ENCODE measurements around the gene ARHGAP8. TPM values are rescaled to one million over a fixed set of nuclear protein-coding genes. Genes with fewer than 3 reads are reported as not detected.

Gene ARHGAP8
- total and polyA plus RNA-seq, 4 experiments from 2014 or later: 0.67 TPM; not detected in 3

DNA sequence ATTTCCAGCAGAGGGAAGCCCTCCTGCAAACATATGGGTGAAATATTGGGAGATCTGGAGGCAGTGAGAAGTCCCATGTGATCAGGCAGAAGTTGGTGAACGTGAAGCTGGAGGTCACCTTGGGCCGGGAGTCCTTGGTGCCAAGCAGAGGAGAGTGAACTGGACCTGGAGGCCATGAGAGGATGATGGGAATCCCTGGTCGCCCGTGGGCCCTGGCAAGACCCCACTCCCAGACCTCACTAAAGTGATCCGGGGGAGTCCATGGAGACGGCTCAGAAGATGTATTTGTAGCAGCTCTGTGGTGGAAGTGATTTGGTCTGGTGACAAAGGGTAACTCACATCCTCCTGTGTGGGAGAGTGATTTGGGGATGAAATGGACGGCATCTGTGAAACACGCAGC is 71.0 kb downstream of the ARHGAP8 start:
- H3K4me1 Mint-ChIP-seq: peaks cover 0 to 2% (median under 1%) of the 10 kb centered on the region in 4 donors
- H3K36me3 Mint-ChIP-seq: no peaks in the 10 kb centered on the region
- no peaks in the 10 kb centered on the region for H3K9me3 ChIP-seq (ENCODE audit: control insufficient read depth in 1 of 2, low read length in 2 of 2)
- no peak overlapping the region for H3K4me3 Mint-ChIP-seq
- POLR2A ChIA-PET (ENCODE audit: partially characterized antibody): no interaction called here
- no peak for DNase-seq
- H3K4me1 ChIP-seq (ENCODE audit: insufficient read depth, low read length): no peaks in the 10 kb centered on the region
- no peak overlapping the region for H3K4me3 ChIP-seq (ENCODE audit: low read length in 2 of 2)
- intact Hi-C loops (cut with micrococcal nuclease): no loop called here
- CTCF ChIA-PET (ENCODE audit: partially characterized antibody): interaction anchor here (1.0 kb wide), 1 partner anchor 272 kb away, joined by 3 read pairs; no protein-coding TSS in a partner anchor
- no peaks in the 10 kb centered on the region for H3K36me3 ChIP-seq (ENCODE audit: insufficient read depth, low read length)
- no peaks in the 10 kb centered on the region for H3K9me3 Mint-ChIP-seq
- no peak overlapping the region for H3K27ac Mint-ChIP-seq
- H3K27ac ChIP-seq (ENCODE audit: low read depth, low read length): no peak overlapping the region
- H3K27me3 ChIP-seq (ENCODE audit: insufficient read depth, low read length): no peaks in the 10 kb centered on the region
- peaks cover 1 to 7% of the 10 kb centered on the region in 2 donors for H3K27me3 Mint-ChIP-seq

DNA sequence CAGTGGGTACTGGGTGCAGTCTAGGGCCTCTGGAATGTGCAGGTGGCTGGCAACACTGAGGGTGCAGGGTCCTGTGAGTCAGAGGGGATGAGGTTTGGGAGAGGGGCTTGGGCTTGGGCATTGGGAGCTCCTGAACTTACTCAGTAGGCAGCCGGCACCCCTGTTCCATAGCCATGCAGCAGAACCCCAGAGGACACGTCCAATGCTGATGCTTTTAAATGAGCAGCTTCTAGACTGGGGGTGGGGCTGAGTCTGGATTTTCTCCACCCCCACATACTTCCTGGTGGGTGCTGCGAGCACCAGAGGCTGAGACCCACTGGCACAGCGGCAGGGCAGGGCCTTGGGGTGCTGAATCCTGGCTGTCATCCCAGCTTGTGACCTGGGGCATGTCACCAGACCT is 71.4 kb downstream of the ARHGAP8 start:
- DNase-seq: no peak
- ChIA-PET CTCF (ENCODE audit: partially characterized antibody) (interaction anchor here (1.0 kb wide), 1 partner anchor 272 kb away, joined by 3 read pairs; no protein-coding TSS in a partner anchor), POLR2A (ENCODE audit: partially characterized antibody) (no interaction called here)
- Mint-ChIP-seq H3K4me3 (no peak overlapping the region), H3K4me1 (peaks cover 0 to 2% (median under 1%) of the 10 kb centered on the region in 4 donors), H3K27ac (no peak overlapping the region), H3K9me3 (no peaks in the 10 kb centered on the region), H3K36me3 (no peaks in the 10 kb centered on the region), H3K27me3 (peaks cover 1 to 7% of the 10 kb centered on the region in 2 donors)
- intact Hi-C loops (cut with micrococcal nuclease): no loop called here
- no peak overlapping the region for H3K4me3 ChIP-seq (ENCODE audit: low read length in 2 of 2)
- no peaks in the 10 kb centered on the region for H3K36me3 ChIP-seq (ENCODE audit: insufficient read depth, low read length)
- H3K4me1 ChIP-seq (ENCODE audit: insufficient read depth, low read length): no peaks in the 10 kb centered on the region
- no peak overlapping the region for H3K27ac ChIP-seq (ENCODE audit: low read depth, low read length)
- no peaks in the 10 kb centered on the region for H3K27me3 ChIP-seq (ENCODE audit: insufficient read depth, low read length)
- H3K9me3 ChIP-seq (ENCODE audit: control insufficient read depth in 1 of 2, low read length in 2 of 2): no peaks in the 10 kb centered on the region

DNA sequence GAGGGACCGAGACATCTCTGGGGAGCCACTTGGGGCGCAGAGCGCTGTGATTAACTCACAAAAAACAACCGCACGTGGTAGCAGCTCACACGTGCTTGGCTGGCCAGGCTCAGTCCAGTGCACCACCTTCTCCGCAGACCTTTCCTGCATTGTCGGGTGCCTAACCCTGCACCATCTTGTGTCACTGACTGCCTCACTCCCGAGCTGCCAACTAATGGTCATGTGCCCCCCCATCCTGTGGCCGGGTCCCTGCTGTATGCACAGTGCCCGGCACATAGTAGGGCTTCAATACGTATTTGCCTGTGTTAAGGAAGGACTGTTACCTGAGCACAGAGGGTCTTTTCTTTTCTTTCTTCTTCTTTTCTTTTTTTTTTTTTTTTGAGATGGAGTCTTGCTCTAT is 71.9 kb downstream of the ARHGAP8 start:
- intact Hi-C loops (cut with micrococcal nuclease): no loop called here
- Histone ChIP-seq H3K9me3 (ENCODE audit: control insufficient read depth in 1 of 2, low read length in 2 of 2) (no peaks in the 10 kb centered on the region), H3K27ac (ENCODE audit: low read depth, low read length) (no peak overlapping the region), H3K27me3 (ENCODE audit: insufficient read depth, low read length) (no peaks in the 10 kb centered on the region), H3K4me3 (ENCODE audit: low read length in 2 of 2) (no peak overlapping the region), H3K4me1 (ENCODE audit: insufficient read depth, low read length) (no peaks in the 10 kb centered on the region), H3K36me3 (ENCODE audit: insufficient read depth, low read length) (no peaks in the 10 kb centered on the region)
- CTCF ChIA-PET (ENCODE audit: partially characterized antibody): no interaction called here
- Mint-ChIP-seq H3K4me1 (peaks cover 0 to 2% (median under 1%) of the 10 kb centered on the region in 4 donors), H3K9me3 (no peaks in the 10 kb centered on the region), H3K4me3 (no peak overlapping the region), H3K36me3 (no peaks in the 10 kb centered on the region), H3K27me3 (peaks cover 1 to 7% of the 10 kb centered on the region in 2 donors), H3K27ac (no peak overlapping the region)
- POLR2A ChIA-PET (ENCODE audit: partially characterized antibody): no interaction called here
- no peak for DNase-seq

DNA sequence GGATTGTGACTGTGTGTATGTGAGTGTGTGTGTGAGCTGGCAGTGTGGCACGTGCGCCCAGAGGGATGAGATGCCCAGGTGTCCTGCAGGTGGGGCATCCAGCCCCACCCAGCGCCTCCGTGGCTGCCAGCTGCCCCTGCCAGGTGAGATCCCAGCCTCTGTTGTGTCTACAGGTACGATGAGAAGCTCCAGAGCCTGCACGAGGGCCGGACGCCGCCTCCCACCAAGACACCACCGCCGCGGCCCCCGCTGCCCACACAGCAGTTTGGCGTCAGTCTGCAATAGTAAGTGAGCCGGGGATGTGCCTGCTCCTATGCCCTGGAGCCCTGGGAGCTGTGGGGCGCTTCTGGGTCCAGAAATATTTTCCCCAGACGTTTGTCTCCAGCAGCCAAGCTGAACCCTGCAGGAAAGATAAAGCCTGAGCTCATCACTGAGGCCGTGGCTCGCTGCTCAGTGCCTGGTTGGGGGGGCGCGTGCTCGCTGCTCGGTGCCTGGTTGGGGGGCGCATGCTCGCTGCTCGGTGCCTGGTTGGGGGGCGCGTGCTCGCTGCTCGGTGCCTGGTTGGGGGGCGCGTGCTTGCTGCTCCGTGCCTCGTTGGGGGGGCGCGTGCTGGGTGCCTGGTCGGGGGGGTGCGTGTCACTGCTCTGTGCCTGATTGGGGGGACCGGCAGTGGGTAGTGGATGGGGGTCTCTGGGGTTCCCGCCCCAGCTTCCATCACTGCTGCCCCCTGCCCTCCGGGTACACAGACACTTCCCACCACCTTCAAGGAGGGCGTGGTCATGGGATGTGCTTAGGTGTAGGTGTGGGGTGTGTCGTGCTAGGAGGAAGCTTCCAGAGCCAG is 73.2 kb downstream of the ARHGAP8 start:
- no peaks in the 10 kb centered on the region for H3K9me3 Mint-ChIP-seq
- Histone ChIP-seq H3K9me3 (ENCODE audit: control insufficient read depth in 1 of 2, low read length in 2 of 2) (no peaks in the 10 kb centered on the region), H3K4me3 (ENCODE audit: low read length in 2 of 2) (no peak overlapping the region), H3K27ac (ENCODE audit: low read depth, low read length) (no peak overlapping the region), H3K4me1 (ENCODE audit: insufficient read depth, low read length) (no peaks in the 10 kb centered on the region), H3K27me3 (ENCODE audit: insufficient read depth, low read length) (no peaks in the 10 kb centered on the region), H3K36me3 (ENCODE audit: insufficient read depth, low read length) (no peaks in the 10 kb centered on the region)
- peaks cover 0 to 2% (median under 1%) of the 10 kb centered on the region in 4 donors for H3K4me1 Mint-ChIP-seq
- peaks cover 1 to 7% of the 10 kb centered on the region in 2 donors for H3K27me3 Mint-ChIP-seq
- no peak overlapping the region for H3K4me3 Mint-ChIP-seq
- ChIA-PET POLR2A (ENCODE audit: partially characterized antibody) (no interaction called here), CTCF (ENCODE audit: partially characterized antibody) (interaction anchor here (2.0 kb wide), 1 partner anchor 8 kb away, joined by 4 read pairs; no protein-coding TSS in a partner anchor)
- no peak for DNase-seq
- H3K36me3 Mint-ChIP-seq: no peaks in the 10 kb centered on the region
- no peak overlapping the region for H3K27ac Mint-ChIP-seq
- intact Hi-C loops (cut with micrococcal nuclease): no loop called here

DNA sequence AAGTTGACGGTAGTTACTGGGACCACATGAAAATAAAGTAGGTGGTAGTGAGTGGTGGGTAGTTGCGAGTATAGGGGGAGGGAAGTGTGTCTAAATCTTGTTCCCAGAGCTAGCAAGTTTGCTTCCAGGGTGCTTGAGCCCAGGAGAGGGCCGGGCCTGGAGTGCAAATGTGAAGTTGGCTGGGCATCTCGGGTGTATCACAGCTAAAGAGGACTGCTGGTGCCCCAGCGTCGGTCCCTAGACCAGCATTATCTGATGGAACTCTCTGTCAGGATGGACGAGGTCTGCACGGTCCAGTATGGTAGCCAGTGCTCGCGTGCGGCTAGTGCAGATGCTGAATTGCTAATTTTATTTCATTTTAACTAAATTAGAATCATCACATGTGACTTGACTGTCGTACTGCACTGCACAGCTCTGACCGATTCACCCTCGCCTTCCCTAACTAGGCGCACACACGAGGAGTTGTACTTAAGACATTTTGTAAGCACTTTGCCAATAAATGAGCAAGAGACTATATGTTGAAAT is 75.4 kb downstream of the ARHGAP8 start:
- POLR2A ChIA-PET (ENCODE audit: partially characterized antibody): no interaction called here
- Histone ChIP-seq H3K4me1 (ENCODE audit: insufficient read depth, low read length) (no peaks in the 10 kb centered on the region), H3K27ac (ENCODE audit: low read depth, low read length) (no peak overlapping the region), H3K4me3 (ENCODE audit: low read length in 2 of 2) (no peak overlapping the region), H3K9me3 (ENCODE audit: control insufficient read depth in 1 of 2, low read length in 2 of 2) (no peaks in the 10 kb centered on the region), H3K36me3 (ENCODE audit: insufficient read depth, low read length) (no peaks in the 10 kb centered on the region), H3K27me3 (ENCODE audit: insufficient read depth, low read length) (no peaks in the 10 kb centered on the region)
- no peak overlapping the region for H3K4me3 Mint-ChIP-seq
- H3K27me3 Mint-ChIP-seq: peaks cover 0 to 7% of the 10 kb centered on the region in 2 donors
- no peaks in the 10 kb centered on the region for H3K4me1 Mint-ChIP-seq
- no peak overlapping the region for H3K27ac Mint-ChIP-seq
- CTCF ChIA-PET (ENCODE audit: partially characterized antibody): interaction anchor here (2.0 kb wide), 1 partner anchor 10 kb away, joined by 4 read pairs; no protein-coding TSS in a partner anchor
- peaks cover 0 to 3% (median 0%) of the 10 kb centered on the region in 8 donors for H3K9me3 Mint-ChIP-seq
- H3K36me3 Mint-ChIP-seq: no peaks in the 10 kb centered on the region
- intact Hi-C loops (cut with micrococcal nuclease): no loop called here
- no peak for DNase-seq

DNA sequence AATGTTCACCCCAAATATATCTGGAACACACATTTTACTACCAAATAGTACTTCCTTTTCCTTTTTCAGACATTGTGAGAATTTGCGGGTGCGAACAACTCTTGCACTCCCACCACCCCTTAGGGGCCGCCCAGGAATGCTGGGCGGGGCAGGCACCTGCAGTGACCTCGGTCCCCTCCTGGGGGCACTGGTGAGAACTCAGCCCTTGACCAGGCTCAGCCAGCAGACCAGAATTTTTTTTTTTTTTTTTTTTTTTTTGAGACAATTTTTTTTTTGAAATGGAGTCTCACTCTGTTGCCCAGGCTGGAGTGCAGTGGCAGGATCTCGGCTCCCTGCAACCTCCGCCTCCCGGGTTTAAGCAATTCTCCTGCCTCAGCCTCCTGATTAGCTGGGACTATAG is 75.8 kb downstream of the ARHGAP8 start:
- Histone ChIP-seq H3K27me3 (ENCODE audit: insufficient read depth, low read length) (no peaks in the 10 kb centered on the region), H3K36me3 (ENCODE audit: insufficient read depth, low read length) (no peaks in the 10 kb centered on the region), H3K4me3 (ENCODE audit: low read length in 2 of 2) (no peak overlapping the region), H3K27ac (ENCODE audit: low read depth, low read length) (no peak overlapping the region), H3K9me3 (ENCODE audit: control insufficient read depth in 1 of 2, low read length in 2 of 2) (no peaks in the 10 kb centered on the region), H3K4me1 (ENCODE audit: insufficient read depth, low read length) (no peaks in the 10 kb centered on the region)
- Mint-ChIP-seq H3K36me3 (no peaks in the 10 kb centered on the region), H3K27ac (no peak overlapping the region), H3K9me3 (peaks cover 0 to 4% (median 0%) of the 10 kb centered on the region in 8 donors), H3K4me1 (no peaks in the 10 kb centered on the region), H3K27me3 (peaks cover 0 to 7% of the 10 kb centered on the region in 2 donors), H3K4me3 (no peak overlapping the region)
- intact Hi-C loops (cut with micrococcal nuclease): no loop called here
- ChIA-PET POLR2A (ENCODE audit: partially characterized antibody) (no interaction called here), CTCF (ENCODE audit: partially characterized antibody) (no interaction called here)
- DNase-seq: no peak

DNA sequence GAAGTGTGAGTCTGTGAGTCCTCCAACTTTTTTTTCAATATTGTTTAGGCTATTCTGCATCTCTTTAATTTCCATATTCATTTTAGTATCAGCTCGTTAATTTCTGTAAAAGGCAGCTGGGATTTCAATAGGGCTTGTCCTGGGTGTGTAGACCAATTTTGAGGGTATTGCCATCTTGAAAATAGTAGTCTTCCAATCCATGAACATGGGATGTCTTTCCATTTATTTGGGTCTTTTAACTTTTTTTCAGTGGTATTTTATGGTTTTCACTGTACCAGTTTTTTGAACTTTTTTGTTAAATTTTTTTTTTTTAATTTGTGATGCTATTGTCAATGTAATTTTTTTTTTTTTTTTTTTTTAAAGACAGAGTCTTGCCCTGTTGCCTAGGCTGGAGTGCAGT is 79.5 kb downstream of the ARHGAP8 start:
- H3K4me1 ChIP-seq (ENCODE audit: insufficient read depth, low read length): no peaks in the 10 kb centered on the region
- no peaks in the 10 kb centered on the region for H3K27me3 ChIP-seq (ENCODE audit: insufficient read depth, low read length)
- Mint-ChIP-seq H3K9me3 (peaks cover 2 to 24% (median 14%) of the 10 kb centered on the region in 8 donors), H3K4me3 (no peak overlapping the region), H3K27ac (no peak overlapping the region), H3K4me1 (no peaks in the 10 kb centered on the region), H3K27me3 (peaks cover 4 to 5% of the 10 kb centered on the region in 2 donors), H3K36me3 (peaks cover 1 to 8% of the 10 kb centered on the region in 2 donors)
- H3K4me3 ChIP-seq (ENCODE audit: low read length in 2 of 2): no peak overlapping the region
- ChIA-PET CTCF (ENCODE audit: partially characterized antibody) (interaction anchor here (1.0 kb wide), 1 partner anchor 11 kb away, joined by 4 read pairs; no protein-coding TSS in a partner anchor), POLR2A (ENCODE audit: partially characterized antibody) (no interaction called here)
- no peak overlapping the region for H3K27ac ChIP-seq (ENCODE audit: low read depth, low read length)
- no peaks in the 10 kb centered on the region for H3K9me3 ChIP-seq (ENCODE audit: control insufficient read depth in 1 of 2, low read length in 2 of 2)
- no peaks in the 10 kb centered on the region for H3K36me3 ChIP-seq (ENCODE audit: insufficient read depth, low read length)
- intact Hi-C loops (cut with micrococcal nuclease): no loop called here
- DNase-seq: no peak
